Astrocyte (in vitro differentiated cells and primary cell): ENCODE results near the gene ENTR1.

Source experiments
- CTCF ChIP-seq: IDR thresholded peaks from 2 replicates; pipeline ENCODE4 v1.5.1; 2011; ENCODE audit warnings: low read depth, mild to moderate bottlenecking, inconsistent platforms, low read length, moderate library complexity; ENCODE audit not compliant: insufficient read depth
- EZH2 ChIP-seq: IDR thresholded peaks from 2 replicates; pipeline ENCODE4 v1.6.1; 2012; ENCODE audit warnings: mild to moderate bottlenecking, low read length, inconsistent platforms; ENCODE audit not compliant: insufficient read depth

GRCh38 chr9:136453326-136453725 is 42.9 kb upstream of the ENTR1 start:
- TF ChIP-seq EZH2 (no peak), CTCF (no peak)
